Ishikawa (cell line): ENCODE results near the gene CCDC6.

Experiments used
- CREB1 ChIP-seq: IDR thresholded peaks from 2 replicates; pipeline ENCODE4 v1.6.1; 2012; ENCODE audit warnings: low read depth
- EGR1 ChIP-seq: IDR thresholded peaks from 2 replicates; pipeline ENCODE4 v1.6.1; 2012
- EP300 ChIP-seq: IDR thresholded peaks from 2 replicates; pipeline ENCODE4 v1.6.1; 2012; ENCODE audit warnings: borderline replicate concordance
- MAX ChIP-seq: IDR thresholded peaks from 2 replicates; pipeline ENCODE4 v1.6.1; 2012
- RAD21 ChIP-seq: IDR thresholded peaks from 2 replicates; pipeline ENCODE4 v1.6.1; 2012; ENCODE audit warnings: low read depth
- REST ChIP-seq: IDR thresholded peaks from 2 replicates; pipeline ENCODE4 v1.6.1; 2012; ENCODE audit warnings: low read depth, mild to moderate bottlenecking
- TAF1 ChIP-seq: IDR thresholded peaks from 2 replicates; pipeline ENCODE4 v1.6.1; 2012; ENCODE audit warnings: low read depth, mild to moderate bottlenecking
- TCF12 ChIP-seq: IDR thresholded peaks from 2 replicates; pipeline ENCODE4 v1.6.1; 2012; ENCODE audit warnings: low read depth
- TEAD4 ChIP-seq: IDR thresholded peaks from 2 replicates; pipeline ENCODE4 v1.6.1; 2012
- USF1 ChIP-seq: IDR thresholded peaks from 2 replicates; pipeline ENCODE4 v1.6.1; 2012
- YY1 ChIP-seq: IDR thresholded peaks from 2 replicates; pipeline ENCODE4 v1.6.1; 2012; ENCODE audit warnings: low read depth
- ZBTB7A ChIP-seq: IDR thresholded peaks from 2 replicates; pipeline ENCODE4 v1.6.1; 2012; ENCODE audit warnings: low read depth

- TF ChIP-seq RAD21: no peak
- TF ChIP-seq MAX: no peak
- TF ChIP-seq TEAD4: no peak
- TF ChIP-seq USF1: no peak
- no peak for TF ChIP-seq TAF1
- TF ChIP-seq TCF12: no peak
- no peak for TF ChIP-seq EP300
- no peak for TF ChIP-seq EGR1
- no peak for TF ChIP-seq ZBTB7A
- no peak for TF ChIP-seq CREB1
- no peak for TF ChIP-seq YY1
- no peak for TF ChIP-seq REST
Observed at GRCh38 chr10:59881640-59882039, 24.7 kb downstream of the CCDC6 start.
